DND-41 (cell line): ENCODE data around the gene RPP25L.
A peak's percentile ranks its signal among the peaks of the same experiment; 100 is the strongest.

Source experiments
- EZH2 ChIP-seq: IDR thresholded peaks from 3 replicates; pipeline ENCODE4 v1.6.1; 2012; ENCODE audit warnings: borderline replicate concordance, low read depth, mild to moderate bottlenecking, moderate library complexity, low read length, inconsistent platforms; ENCODE audit not compliant: severe bottlenecking
- TF ChIP-seq, protein P1 (sequence below): IDR thresholded peaks from 2 replicates; pipeline ENCODE4 v1.5.1; 2012; ENCODE audit warnings: borderline replicate concordance, low read length, moderate library complexity, mild to moderate bottlenecking; ENCODE audit not compliant: poor library complexity, severe bottlenecking; ENCODE audit errors: extremely low read depth

GRCh38 chr9:34591248-34591916 lies 20.5 kb downstream of the RPP25L start:
- TF ChIP-seq, protein P1, sequence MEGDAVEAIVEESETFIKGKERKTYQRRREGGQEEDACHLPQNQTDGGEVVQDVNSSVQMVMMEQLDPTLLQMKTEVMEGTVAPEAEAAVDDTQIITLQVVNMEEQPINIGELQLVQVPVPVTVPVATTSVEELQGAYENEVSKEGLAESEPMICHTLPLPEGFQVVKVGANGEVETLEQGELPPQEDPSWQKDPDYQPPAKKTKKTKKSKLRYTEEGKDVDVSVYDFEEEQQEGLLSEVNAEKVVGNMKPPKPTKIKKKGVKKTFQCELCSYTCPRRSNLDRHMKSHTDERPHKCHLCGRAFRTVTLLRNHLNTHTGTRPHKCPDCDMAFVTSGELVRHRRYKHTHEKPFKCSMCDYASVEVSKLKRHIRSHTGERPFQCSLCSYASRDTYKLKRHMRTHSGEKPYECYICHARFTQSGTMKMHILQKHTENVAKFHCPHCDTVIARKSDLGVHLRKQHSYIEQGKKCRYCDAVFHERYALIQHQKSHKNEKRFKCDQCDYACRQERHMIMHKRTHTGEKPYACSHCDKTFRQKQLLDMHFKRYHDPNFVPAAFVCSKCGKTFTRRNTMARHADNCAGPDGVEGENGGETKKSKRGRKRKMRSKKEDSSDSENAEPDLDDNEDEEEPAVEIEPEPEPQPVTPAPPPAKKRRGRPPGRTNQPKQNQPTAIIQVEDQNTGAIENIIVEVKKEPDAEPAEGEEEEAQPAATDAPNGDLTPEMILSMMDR: peak; percentile 45
- no peak for TF ChIP-seq EZH2
